GM21528 (cell line): ENCODE data around the gene GBP1.
"Not testable (repeated sequence)": the region's sequence is repeated elsewhere in the genome, so short reads cannot be mapped to it uniquely, and the experiment has no call there.

ENCODE experiments used
- ATAC-seq: cut with Tn5 transposase; IDR thresholded peaks from one replicate; pipeline ENCODE4 v1.9.1; 2021; ENCODE audit warnings: mild to moderate bottlenecking, moderate library complexity; ENCODE audit not compliant: unreplicated experiment, low FRiP score

The GBP1 gene

GRCh38 chr1:89060091-89060490 lies 4.9 kb downstream of the GBP1 start:
- no peak for ATAC-seq

GRCh38 chr1:89051955-89052312 lies 13.1 kb downstream of the GBP1 start:
- no peak for ATAC-seq

GRCh38 chr1:89051300-89051954 lies 13.6 kb downstream of the GBP1 start:
- no peak for ATAC-seq

GRCh38 chr1:89050649-89051033 lies 14.4 kb downstream of the GBP1 start:
- no peak for ATAC-seq

- ATAC-seq = not testable (repeated sequence)
Observed at GRCh38 chr1:89049901-89050648, 14.9 kb downstream of the GBP1 start.

GRCh38 chr1:89049187-89049586 lies 15.8 kb downstream of the GBP1 start:
- not testable (repeated sequence) for ATAC-seq

- no peak for ATAC-seq
Observed at GRCh38 chr1:89047734-89048133, 17.3 kb downstream of the GBP1 start.

- not testable (repeated sequence) for ATAC-seq
Observed at GRCh38 chr1:89046318-89047183, 18.5 kb downstream of the GBP1 start.

GRCh38 chr1:89044970-89045721 lies 19.9 kb downstream of the GBP1 start:
- ATAC-seq = no peak

GRCh38 chr1:89043940-89044339 lies 21.1 kb downstream of the GBP1 start:
- no peak for ATAC-seq

- no peak for ATAC-seq
Observed at GRCh38 chr1:89042491-89042890, 22.5 kb downstream of the GBP1 start.

GRCh38 chr1:89041721-89042120 lies 23.3 kb downstream of the GBP1 start:
- ATAC-seq = no peak

GRCh38 chr1:89041119-89041641 lies 23.8 kb downstream of the GBP1 start:
- ATAC-seq = peak; percentile 95

- ATAC-seq = no peak
Observed at GRCh38 chr1:89040315-89040626, 24.7 kb downstream of the GBP1 start.

GRCh38 chr1:89037186-89037585 lies 27.8 kb downstream of the GBP1 start:
- ATAC-seq = no peak

GRCh38 chr1:89035080-89035479 lies 29.9 kb downstream of the GBP1 start:
- ATAC-seq = no peak

- not testable (repeated sequence) for ATAC-seq
Observed at GRCh38 chr1:89034004-89034403, 31.0 kb downstream of the GBP1 start.

GRCh38 chr1:89029051-89029450 lies 36.0 kb downstream of the GBP1 start:
- not testable (repeated sequence) for ATAC-seq

- ATAC-seq = no peak
Observed at GRCh38 chr1:89025928-89026327, 39.1 kb downstream of the GBP1 start.

- ATAC-seq = no peak
Observed at GRCh38 chr1:89023026-89023425, 42.0 kb downstream of the GBP1 start.
